GM19351 (cell line): ENCODE results near the gene EEIG1.

Experiments used
- ATAC-seq: cut with Tn5 transposase; IDR thresholded peaks from one replicate; pipeline ENCODE4 v1.9.1; 2021; ENCODE audit warnings: mild to moderate bottlenecking, moderate library complexity; ENCODE audit not compliant: unreplicated experiment

EEIG1 gene

DNA sequence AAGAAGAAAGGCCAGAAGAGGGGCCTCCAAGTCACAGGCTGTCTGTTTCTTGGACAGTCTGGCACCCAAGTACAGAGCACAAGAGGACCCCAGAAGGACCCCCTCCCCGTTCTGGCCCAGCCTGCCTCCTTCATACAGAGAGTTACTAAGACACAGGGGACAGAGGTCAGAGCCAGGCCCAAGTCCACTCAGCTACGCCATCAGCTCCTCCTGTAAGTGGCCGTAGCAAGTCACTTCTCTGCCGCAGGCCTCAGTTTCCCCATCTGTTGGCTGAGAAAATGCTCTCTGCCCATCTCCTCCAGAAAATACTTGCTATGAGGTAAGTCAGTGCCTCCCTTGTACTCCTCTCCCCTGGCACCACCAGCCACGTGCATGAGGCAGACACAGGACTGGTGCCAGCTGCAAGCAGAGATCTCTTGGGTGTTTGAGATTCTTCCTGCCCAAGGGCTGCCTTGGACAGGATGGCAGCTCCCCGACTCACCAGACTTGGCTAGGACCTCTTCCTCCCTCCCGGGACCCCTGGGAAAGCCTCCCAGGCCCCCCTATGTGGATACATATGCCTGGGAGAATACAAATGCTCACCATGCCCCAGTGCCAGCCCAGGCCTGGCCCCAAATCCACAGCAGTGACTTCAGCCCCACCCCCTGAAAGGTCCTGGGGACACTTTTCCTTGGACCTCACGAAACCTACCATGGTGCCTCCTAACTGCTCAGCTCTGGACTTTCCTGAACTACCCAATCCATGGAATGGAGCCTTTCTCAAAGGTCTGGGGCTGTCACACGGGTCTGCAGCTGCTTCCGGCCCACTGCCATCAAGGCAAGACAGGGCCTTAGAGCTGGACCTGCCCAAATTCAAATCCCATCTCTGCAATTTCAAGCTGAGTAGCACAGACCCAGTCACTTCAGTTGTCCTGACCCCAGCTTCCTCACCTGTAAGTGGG, 5.1 kb downstream of the EEIG1 start:
- ATAC-seq: no peak

DNA sequence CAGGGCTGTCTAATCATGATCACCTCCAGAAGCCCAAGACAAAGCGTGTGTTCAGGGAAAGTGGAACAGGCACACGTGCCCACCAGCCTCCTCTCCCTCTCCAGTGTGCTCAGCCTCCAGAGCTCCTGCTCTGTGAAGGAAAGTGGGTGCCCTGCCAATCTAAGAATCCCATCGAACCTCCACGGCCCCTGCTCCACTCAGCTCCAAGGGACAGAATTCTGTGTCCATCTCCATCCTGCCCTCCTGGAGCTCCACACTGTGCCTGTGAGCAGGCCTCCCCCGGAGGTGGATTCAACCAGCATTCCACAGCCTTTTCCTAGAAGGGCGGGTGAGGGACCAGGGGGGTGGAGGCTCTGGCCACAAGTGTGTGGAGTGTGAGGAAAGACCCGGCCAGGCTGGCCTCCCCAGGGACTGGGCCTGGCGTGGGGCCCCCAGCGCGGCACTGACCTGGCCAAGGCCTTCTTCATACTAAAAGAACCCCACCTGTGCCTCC, 6.0 kb downstream of the EEIG1 start:
- ATAC-seq: no peak

DNA sequence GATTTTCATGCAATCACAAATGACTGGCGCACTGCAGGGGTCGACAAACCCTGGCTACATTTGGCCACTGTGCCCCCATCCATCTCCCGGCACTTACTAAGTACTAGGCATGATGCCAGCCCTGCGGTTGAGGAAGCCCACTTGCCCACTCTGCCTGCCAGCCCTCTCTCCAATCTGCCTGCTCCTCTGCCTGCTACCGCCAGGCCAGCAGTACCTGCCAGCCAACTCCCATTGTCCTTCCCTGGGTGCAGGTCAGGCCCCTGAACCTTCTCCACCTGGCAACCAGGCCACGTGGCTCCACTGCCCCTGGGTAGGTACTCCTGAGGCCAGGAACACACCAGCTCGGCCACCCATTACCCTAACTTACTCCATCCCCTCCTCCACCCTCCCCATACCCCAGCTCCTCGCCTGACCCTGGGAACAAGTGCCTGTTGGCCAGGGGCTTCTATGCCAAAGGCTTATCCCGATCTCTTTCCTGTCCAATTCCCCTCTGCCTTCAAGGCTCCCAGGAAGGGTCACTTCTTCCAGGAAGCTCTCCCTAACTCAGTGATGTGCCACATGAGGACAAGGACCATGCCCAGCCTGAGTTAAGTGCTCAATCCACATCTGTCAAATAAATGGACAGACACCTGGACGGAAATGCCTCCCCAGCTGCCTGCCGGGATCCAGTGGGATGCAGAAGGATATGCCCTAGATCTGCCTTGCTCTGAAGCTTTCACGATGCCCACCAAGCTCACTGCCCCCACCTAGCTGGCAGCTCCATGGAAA, 6.6 kb downstream of the EEIG1 start:
- ATAC-seq: no peak

DNA sequence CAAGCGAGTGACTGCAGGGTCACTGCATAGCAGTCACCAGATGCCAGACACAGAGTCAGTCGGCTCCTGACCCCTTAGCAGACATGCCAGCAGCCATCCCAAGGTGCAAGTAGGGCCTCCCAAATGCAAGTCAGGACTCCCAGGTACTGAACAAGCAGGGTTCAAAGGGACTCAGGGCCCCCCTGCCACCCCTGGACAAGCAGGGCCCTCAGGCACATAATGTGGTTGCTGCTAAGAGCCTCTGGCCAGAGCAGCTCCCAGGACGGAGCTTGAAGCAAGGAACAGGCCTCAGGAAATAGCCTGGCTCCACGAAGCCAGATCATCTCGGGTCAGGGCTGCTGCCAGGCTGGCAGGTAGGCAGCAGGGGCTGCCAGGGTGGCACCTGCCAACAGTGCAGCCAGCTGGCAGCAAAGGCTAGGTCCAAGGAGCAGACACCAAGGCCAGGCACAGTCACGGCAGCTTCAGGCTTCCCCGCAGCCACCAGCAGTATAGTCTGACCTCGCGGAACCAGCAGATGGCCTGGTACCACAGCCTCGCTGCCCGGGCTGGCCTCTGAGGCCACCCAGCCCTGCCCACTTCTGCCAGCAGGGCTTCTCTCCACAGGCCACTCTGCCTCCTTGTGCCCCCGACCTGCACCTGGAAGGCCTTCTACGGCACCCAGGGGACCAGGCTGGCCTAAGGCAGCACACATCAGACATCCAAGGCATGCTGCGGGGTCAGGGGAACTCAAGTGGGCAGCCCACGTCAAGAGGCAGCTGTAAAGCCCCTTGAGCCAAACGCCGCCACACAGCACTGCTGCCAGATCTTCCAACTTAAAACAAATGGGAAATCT, 7.4 kb downstream of the EEIG1 start:
- no peak for ATAC-seq

DNA sequence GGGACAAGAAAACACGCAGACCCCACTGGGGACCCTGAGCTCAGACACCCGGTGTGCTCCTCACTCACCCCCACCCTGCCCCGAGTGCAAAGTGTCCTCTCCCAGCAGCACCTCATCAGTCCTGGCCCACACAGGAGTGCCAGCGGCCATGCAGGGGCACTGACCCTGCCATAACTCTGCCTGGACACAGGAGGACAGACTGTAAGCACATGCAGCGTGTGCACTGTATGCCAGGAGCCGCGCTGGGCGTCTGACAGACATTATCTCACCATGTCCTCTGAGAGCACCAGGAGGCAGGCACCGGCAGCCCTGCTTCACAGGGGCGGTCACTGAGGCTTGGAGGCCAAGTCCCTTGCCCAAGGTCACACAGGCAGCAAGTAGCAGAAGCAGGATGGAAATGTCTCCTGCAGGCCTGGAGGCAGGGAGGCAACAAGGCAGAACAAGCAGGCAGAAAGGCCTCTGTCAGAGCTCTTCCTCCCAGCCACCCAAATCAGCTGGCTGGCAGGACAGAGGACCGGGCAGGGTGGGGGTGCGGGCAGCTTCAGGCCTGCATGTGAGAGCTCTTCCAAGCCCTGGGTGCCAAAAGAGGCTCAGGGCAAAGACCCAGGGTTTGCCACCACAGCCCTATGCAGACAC, 8.4 kb downstream of the EEIG1 start:
- ATAC-seq: no peak

DNA sequence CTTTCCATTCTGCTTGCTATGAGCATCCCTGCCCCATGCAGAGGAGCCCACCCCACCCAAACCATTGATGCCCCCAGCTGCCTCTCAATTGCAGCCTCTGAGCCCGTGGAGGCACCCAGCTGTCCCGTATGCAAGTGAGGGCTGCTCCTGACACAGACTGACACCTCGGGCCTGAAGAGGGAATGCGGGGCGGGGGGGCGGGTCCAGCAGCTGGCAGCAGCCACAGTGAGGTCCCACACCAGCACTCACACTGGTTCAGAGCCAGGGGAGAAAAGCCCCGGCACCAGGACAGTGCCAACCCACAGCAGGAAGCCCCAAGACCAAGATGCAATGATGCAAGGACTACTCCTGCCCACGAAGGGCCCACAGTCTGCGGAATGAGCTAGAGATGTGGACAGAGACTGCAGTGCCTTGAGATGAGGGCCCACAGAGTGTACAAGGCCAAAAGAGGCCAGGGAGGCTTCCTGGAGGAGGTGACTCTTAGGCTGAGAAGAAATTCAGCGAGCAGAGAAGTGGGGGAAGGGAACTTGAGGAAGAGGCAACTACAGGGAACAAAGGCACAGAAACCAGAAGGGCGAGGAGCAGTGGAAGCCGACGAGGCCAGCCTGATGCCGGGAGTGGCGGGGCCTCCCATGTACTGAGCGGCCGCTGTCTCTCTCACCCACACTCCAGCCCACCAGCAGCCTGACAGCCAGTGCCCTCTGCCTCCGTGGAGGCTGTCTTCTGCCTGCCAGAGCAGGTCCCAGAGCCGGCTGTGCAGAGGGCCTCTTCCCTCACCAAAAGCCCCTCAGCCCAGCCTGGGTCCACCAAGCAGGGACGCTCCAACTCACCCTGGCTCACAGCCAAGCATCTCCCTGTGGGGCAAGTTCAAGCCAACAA, 9.2 kb downstream of the EEIG1 start:
- no peak for ATAC-seq

DNA sequence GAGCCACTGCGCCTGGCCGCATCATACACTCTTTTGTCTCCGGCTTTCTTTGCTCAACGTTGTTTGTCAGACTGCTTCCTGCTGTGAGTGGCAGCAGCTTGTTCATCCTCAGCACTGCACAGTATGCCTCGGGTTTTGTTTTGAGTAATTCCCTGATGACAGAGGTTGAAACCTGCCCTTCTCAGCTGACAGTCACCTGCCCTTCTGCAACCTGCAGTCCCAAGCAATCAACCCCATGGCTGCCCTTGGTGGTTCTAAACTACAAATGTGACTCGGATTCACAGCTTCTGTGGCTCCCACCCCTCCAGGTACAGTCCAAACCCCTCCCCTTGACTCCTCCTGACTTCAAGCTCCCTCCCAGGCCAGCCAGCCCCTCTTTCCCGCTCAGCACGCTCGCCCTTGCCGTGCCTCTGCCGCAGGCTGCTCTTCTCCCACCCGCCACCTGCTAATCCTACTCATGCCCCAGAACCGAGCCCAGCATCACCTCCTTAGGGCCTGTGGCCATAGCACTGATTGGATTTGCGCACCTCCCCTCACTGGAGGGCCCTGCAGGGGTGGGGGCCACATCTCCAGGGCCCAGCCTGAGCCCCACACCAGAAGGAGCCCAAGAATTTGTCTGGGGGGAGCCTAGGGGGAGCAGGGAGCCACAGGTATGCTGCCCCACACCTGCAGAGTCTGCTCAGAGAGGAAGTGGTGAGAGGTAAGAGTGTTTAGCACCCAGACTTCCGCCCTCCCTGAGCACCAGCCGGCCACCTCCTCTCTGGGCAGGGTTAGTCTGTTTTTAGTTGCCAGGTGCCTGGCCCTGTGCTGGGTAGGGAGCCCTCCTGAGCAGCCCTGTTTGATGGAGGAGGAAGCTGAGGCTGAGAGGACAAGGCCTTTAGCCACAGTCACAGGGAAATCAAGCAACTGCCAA, 10.1 kb downstream of the EEIG1 start:
- peak; percentile 85 for ATAC-seq

DNA sequence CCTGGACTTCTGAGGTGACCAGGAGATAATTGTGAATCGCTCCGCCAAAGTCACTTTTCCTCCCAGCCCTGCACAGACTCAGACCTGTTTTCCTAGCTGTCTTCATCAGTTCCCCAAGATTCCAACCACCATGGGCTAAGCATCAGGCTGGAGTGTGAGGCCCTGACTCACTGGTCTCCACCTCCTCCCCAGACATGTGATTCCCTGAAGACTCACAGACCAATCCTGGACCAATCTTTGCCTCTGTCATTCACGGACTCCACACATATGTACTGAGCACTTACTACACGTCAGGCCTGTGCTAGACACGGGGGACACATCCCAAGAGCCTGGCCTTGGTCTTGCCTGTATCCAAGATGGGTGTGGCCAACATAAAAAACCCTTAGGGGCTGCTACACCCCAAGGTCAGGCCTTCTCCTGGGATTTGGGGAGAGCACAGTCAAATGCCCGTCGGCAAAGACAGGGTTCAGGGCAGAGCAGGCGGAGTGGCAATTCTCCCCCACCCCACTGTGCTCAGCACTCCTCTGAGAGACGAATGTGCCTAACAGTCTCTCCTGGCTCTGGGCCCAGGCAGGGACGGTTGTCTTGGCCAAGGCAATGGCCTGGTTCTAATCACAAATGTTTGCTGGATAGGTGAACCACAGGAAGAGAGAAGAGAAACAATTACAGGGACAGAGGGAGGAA, 11.9 kb downstream of the EEIG1 start:
- ATAC-seq: no peak

DNA sequence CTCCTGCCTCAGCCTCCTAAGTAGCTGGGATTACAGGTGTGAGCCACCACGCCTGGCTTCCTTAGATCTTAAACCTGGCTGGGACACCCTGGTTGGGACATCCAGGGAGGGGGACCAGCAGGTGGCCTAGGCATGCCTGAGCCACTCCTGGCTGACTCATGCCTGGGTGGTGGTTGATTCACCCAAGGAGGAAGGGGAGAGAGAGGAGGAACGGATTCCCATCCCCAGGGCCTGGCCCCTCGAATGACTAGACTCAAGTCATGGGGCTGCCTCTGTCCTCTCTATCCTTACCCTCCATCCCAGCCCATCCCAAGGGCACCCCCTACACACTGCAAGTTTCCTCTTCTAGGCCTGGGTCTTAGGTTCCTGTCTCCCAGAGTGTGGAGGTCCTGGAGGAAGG, 12.7 kb downstream of the EEIG1 start:
- ATAC-seq: no peak

DNA sequence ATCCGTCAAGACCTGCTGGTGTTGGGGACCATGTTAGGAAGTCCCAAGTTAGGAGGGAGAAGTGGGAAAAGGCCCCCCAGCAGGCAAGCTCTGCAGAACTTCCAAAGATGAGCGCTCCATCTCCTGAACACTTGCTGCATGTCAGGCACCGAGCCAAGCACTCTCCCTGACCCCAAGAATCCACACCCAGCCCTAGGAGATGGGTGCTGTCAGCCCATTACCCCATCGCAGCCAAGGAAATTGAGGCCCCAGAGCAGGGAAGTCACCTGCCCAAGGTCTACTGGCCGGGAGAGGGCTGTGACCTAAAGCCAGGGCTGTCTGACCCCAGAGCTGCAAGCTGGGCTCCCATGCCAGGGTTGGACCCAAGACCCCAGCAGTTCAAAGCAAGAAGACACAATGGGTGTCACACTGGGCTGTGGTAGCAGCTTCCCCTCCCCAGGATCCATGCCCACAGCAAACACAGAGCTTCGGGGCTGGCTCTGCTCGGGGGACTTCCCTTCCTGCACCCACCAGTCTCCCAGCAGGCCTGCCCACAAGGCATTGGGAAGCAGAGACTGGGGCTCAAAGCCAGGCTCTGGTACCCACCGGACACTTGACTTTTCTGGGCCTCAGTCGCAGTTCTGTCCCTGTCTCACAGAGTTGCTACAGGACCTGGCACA, 13.5 kb downstream of the EEIG1 start:
- no peak for ATAC-seq

DNA sequence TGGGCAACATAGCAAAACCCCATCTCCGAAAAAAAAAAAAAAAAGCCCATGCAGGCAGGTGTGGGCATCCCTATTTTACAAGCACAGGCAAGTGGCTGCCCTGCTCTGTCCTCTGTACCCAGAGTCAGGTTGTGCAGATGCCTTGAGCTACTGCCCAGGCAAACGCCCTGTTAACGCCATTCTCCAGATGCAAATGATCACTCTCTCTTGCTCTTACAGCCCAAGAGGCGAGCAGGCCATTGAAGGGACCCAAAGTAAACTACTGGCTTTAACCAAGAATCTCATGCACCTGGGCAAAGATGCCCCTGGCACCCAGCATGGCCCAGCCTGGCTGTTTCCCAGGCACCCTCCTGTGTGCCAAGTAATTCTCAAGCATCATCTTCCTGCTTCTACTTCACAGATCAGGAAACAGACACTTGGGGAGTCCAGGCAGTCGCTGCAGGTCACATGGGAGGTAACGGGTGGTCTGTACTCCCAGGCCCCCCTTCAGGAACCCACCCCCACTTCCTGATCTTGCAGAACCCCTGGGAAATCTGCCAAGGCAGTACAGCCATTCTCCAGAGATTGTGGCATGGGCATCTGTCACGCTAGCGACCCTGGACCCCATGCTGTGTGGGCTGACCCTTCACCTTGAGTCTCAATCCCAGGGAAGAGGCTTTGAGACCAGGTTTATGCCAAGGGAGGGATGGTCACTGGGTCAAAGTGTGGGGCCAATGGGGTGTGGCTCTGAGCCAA, 14.2 kb downstream of the EEIG1 start:
- no peak for ATAC-seq

DNA sequence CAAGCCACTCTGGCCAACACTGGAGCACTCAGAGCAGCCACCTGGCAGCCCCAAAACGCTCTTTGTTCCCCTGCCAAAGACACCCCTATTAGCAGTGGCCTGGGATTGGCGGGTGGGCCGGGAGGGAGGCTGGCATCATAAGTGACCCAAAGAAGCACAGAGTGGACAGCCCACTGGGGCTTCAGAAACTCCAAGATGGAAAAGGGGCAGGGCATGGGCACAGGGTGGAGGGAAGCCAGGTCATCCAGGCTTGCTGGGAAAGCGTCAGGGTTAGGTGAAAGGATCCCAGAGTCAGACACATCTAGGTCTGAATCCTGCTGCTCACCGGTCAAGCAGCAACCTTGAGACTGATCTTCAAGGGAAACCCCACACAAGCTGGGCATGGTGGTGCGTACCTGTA, 14.8 kb downstream of the EEIG1 start:
- no peak for ATAC-seq

DNA sequence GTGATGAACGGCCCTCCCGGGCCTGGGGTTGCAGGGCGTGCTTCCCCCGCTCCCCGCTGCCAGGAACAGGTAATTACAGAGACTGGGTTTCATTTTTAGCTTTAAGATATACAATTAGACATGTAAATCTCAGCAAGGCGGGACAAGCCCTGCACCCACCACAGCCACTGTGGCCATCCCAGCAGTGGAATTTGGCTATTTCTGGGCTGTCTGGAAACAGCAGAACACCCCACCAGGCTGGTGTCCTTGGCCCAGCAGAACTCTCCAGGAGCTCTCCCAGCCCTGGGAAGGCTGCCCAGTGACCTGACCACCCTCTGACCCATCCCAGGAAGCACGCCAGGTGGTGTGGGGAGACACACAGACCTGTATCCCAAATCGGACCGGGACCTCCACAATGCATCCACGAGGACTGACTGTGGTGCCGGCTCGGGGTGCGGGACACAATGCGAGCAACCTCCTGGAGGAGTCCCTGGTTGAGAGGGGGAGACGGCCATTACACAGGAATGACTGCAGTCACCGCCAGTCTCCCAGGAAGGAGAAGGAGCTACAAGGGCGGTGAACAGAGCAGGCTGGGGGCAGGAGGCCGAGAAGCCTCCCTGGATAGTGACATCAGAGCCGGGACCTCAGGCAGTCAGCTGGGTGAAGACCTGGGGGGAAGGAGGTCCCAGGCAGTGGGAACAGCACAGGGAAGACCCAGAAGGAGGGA, 17.3 kb downstream of the EEIG1 start:
- no peak for ATAC-seq

DNA sequence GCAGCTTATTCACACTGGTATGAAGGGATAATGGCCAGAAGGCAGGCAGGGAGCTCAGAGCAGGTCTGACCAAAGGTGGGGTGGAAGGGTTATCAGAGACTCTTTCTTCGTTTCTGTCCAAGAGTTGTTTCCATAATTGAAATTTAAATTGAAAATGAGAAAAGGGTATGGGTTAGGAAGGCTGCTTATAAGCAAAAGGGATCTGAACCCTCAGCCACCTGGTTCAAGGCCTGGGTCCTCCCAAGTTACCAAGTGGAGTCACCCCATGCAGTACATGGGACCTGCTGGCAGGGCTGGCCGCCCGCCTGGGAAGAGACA, 17.8 kb downstream of the EEIG1 start:
- ATAC-seq: no peak

DNA sequence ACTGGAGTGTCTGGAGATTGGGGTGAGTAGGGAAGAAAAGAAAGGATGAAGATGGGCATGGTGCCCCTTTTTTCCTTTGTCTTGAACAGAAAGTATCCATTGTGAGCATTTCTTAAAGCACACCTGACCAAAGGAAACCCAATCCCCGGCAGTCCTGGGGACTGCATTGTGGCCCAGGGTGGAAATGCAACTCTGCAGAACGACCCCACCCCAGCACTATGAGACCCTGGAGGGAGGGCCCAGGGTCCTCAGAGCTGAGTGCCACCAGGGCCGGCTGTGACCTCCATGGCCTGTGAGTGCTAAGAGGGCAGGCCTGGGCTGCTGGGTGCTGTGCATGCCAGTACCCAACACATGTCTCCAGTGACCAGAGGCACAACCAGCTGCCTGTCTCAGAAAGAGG, 18.5 kb downstream of the EEIG1 start:
- ATAC-seq: no peak

DNA sequence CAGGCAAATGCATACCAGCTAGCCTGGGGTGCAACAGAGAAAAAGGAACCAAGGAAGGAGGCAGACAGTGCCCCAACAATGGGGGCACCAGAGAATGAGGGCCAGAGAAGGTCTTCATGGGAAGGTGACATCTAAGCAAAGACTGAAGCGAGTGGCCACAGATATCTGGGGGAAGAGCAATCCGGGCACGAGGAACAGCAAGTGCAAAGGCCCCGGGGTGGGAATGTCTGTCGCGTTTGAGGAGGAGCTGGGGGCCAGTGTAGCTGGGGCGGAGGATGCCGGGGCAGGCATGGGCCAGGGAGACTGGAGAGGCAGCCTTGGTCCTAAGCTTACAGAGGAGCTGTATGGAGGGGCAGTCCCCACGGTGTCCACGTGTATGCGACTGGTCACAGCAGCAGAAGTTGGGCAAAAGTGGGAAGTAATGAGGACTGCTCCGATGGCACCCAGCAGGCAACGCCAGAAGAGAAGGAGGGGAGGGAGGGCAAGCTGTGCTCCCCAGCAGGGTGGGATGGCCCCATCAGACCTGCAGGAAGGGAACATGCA, 19.1 kb downstream of the EEIG1 start:
- ATAC-seq: no peak
